Measurements from ENCODE around the gene OR51A4.

DNA sequence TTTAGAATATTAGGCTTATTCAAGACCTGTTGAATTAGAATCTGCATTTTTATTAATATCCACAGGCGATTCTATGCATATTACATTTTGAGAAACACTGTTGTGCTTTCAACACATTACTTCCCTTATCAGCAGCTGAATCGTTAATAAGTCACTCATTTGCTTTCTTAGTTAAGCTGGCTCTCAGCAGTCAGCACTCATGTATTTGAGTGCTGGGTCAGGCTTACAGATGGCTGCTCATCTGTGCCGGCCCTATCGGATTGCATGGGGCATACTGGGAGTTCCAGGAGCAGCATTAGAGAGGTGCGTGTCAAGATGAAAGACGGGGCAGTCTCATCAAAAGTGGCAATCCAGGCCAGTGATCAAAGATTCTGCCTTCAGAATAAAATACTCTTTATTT is 36.4 kb upstream of the OR51A4 start:
- TF ChIP-seq, protein P1, sequence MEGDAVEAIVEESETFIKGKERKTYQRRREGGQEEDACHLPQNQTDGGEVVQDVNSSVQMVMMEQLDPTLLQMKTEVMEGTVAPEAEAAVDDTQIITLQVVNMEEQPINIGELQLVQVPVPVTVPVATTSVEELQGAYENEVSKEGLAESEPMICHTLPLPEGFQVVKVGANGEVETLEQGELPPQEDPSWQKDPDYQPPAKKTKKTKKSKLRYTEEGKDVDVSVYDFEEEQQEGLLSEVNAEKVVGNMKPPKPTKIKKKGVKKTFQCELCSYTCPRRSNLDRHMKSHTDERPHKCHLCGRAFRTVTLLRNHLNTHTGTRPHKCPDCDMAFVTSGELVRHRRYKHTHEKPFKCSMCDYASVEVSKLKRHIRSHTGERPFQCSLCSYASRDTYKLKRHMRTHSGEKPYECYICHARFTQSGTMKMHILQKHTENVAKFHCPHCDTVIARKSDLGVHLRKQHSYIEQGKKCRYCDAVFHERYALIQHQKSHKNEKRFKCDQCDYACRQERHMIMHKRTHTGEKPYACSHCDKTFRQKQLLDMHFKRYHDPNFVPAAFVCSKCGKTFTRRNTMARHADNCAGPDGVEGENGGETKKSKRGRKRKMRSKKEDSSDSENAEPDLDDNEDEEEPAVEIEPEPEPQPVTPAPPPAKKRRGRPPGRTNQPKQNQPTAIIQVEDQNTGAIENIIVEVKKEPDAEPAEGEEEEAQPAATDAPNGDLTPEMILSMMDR (IDR thresholded peaks at IDR 0.05), result no peak
- TF ChIP-seq POLR2A (IDR thresholded peaks at IDR 0.05), result no peak
- TF ChIP-seq EP300 (IDR thresholded peaks at IDR 0.05), result no peak
- TF ChIP-seq POLR2AphosphoS5 (IDR thresholded peaks at IDR 0.05), result no peak

Data from stomach (tissue), 4 donors.